Upper lobe of right lung (tissue), 1 donor: ENCODE data around the gene CH25H. TPM values are rescaled to one million over a fixed set of nuclear protein-coding genes. Genes with fewer than 3 reads are reported as not detected.
A peak's percentile ranks its signal among the peaks of the same experiment; 100 is the strongest.
"Not testable (repeated sequence)": the region's sequence is repeated elsewhere in the genome, so short reads cannot be mapped to it uniquely, and the experiment has no call there.

Source experiments
- ATAC-seq: fragments of 200-7000 bp; cut with Tn5 transposase; one replicate; pipeline ENCODE4 v1.9.1; 2020; ENCODE audit warnings: mild to moderate bottlenecking, moderate library complexity
- DNase-seq: peaks from one replicate; pipeline ENCODE4 v3.0.0-alpha.2; 2020
- H3K27ac ChIP-seq: fragments of 200-600 bp; one replicate; pipeline ENCODE4 v1.8.0; 2022
- H3K27me3 ChIP-seq: fragments of 200-600 bp; one replicate; pipeline ENCODE4 v1.8.0; 2022; ENCODE audit warnings: mild to moderate bottlenecking
- H3K36me3 ChIP-seq: fragments of 200-600 bp; one replicate; pipeline ENCODE4 v1.8.0; 2022
- H3K4me1 ChIP-seq: fragments of 200-600 bp; one replicate; pipeline ENCODE4 v1.8.0; 2022
- H3K4me3 ChIP-seq: fragments of 200-600 bp; one replicate; pipeline ENCODE4 v1.8.0; 2022; ENCODE audit warnings: mild to moderate bottlenecking
- H3K9me3 ChIP-seq: fragments of 200-600 bp; one replicate; pipeline ENCODE4 v1.8.0; 2022
- CTCF ChIP-seq: fragments of 200-600 bp; IDR thresholded peaks from one replicate; pipeline ENCODE4 v1.8.0; 2022; ENCODE audit warnings: antibody characterized with exemption
- intact Hi-C: fragments of 100-400 bp; cut with DNase I; formaldehyde crosslinking; loops from one replicate; pipeline ENCODE4 v1.11.0; 2022
- total RNA-seq: library from RNA; stranded (reverse); fragmentation: NEBNext Ultra II Directional; extraction: Animal tissue kit (Norgen Biotek cat#: 25700); gene quantifications from one replicate; pipeline ENCODE4 v1.2.1, GENCODE V29; 2021
- donor health status: DM: no; HTN: yes; CAD: no; lungs with severe emphysema.

The CH25H gene
- total RNA-seq, 1 donor from 2014 or later, result 7.8 TPM

- H3K36me3 ChIP-seq, result no peaks in the 10 kb centered on the region
- no peak overlapping the region for H3K4me3 ChIP-seq
- no peak overlapping the region for H3K27ac ChIP-seq
- no peaks in the 10 kb centered on the region for H3K9me3 ChIP-seq
- DNase-seq, result no peak
- ATAC-seq, result no peak
- no peak for TF ChIP-seq CTCF
- intact Hi-C loops, result no loop called here
- H3K4me1 ChIP-seq, result peaks cover 16% of the 10 kb centered on the region
- H3K27me3 ChIP-seq, result peaks cover 2% of the 10 kb centered on the region
These were observed 3.9 kb downstream of the CH25H start for GRCh38 chr10:89203237-89203636.

DNA sequence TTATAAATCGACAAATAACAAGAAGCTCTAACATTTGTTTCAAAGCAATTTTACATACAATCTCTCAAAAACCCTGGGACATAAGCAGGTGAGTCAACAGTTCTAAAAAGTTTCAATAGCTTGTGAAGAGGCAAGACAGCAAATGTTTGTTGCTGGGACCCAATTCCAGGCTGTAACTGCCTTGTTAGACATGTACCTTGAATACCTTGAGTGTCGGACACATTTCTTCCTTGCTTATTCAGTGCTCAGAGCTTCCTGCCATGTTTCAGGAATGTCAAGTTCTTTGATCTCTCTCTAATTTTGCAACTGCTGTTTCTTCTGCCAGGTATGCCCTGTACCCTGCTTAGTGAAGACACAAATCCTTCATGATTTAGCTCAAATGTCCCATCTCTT is 5.1 kb downstream of the CH25H start:
- intact Hi-C loops, result no loop called here

GRCh38 chr10:89201345-89202032 is 5.6 kb downstream of the CH25H start:
- no peaks in the 10 kb centered on the region for H3K27me3 ChIP-seq
- H3K4me1 ChIP-seq, result peaks cover 2% of the 10 kb centered on the region
- no peaks in the 10 kb centered on the region for H3K36me3 ChIP-seq
- H3K9me3 ChIP-seq, result no peaks in the 10 kb centered on the region
- no peak for DNase-seq
- no peak for TF ChIP-seq CTCF
- intact Hi-C loops, result no loop called here
- ATAC-seq, result peak; percentile 43
- no peak overlapping the region for H3K27ac ChIP-seq
- no peak overlapping the region for H3K4me3 ChIP-seq

More for the DNA sequence above, 5.1 kb downstream of the CH25H start:
- no peak for TF ChIP-seq CTCF
- Histone ChIP-seq H3K27me3 (no peaks in the 10 kb centered on the region), H3K4me1 (peaks cover 8% of the 10 kb centered on the region), H3K36me3 (no peaks in the 10 kb centered on the region), H3K27ac (no peak overlapping the region), H3K4me3 (no peak overlapping the region), H3K9me3 (no peaks in the 10 kb centered on the region)
- ATAC-seq (peak; percentile 68), DNase-seq (no peak)

DNA sequence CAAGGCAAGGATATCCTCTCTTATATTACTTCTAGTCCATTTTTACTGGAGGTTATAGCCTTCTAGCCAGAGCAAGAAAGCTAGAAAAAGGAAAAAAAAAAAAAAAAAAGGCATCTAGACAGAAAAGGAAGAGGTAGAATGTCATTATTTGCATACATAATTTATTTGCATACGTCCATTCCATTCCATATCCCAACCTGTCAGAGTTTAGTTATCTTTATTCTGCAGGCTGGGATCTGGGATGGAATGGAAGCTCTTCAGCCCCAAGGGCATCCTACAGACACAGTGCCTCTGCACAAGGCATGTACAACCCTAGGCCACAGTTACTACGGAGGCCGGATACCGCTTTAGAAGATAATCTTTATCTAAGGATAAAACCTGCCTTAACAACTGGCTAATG is 9.6 kb downstream of the CH25H start:
- Histone ChIP-seq H3K36me3 (no peaks in the 10 kb centered on the region), H3K4me1 (no peaks in the 10 kb centered on the region), H3K27me3 (no peaks in the 10 kb centered on the region), H3K27ac (no peak overlapping the region), H3K4me3 (no peak overlapping the region), H3K9me3 (no peaks in the 10 kb centered on the region)
- intact Hi-C loops, result no loop called here
- DNase-seq (no peak), ATAC-seq (no peak)
- TF ChIP-seq CTCF, result no peak

DNA sequence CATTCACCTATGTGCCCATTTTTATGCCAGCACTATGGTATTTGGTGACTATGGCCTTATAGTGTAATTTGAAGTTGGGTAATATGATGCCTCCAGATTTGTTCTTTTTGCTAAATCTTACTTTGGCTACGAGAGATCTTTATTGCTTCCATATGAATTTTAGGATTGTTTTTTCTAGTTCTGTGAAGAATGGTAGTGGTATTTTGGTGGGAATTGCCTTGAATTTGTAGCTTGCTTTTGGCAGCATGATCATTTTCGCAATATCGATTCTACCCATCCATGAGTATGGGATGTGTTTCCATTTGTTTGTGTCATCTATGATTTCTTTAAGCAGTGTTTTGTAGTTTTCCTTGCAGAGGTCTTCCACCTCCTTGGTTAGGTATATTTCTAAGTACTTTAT is 15.8 kb downstream of the CH25H start:
- H3K4me3 ChIP-seq, H3K27me3 ChIP-seq, H3K27ac ChIP-seq, H3K4me1 ChIP-seq, DNase-seq, H3K9me3 ChIP-seq, intact Hi-C loops, H3K36me3 ChIP-seq, ATAC-seq: not testable (repeated sequence)

- ATAC-seq, result no peak
- Histone ChIP-seq H3K27ac (no peak overlapping the region), H3K36me3 (no peaks in the 10 kb centered on the region), H3K27me3 (no peaks in the 10 kb centered on the region), H3K4me3 (no peak overlapping the region), H3K4me1 (peaks cover 7% of the 10 kb centered on the region), H3K9me3 (no peaks in the 10 kb centered on the region)
- intact Hi-C loops, result no loop called here
- DNase-seq, result no peak
- no peak for TF ChIP-seq CTCF
These were observed 17.8 kb downstream of the CH25H start for GRCh38 chr10:89189211-89189734.
